GM12801 (cell line): ENCODE data around the gene IFT43.

ENCODE experiments used
- TF ChIP-seq, protein P1 (sequence below): IDR thresholded peaks from one replicate; pipeline ENCODE4 v1.5.1; 2011; ENCODE audit warnings: control low read depth; ENCODE audit not compliant: insufficient read length; ENCODE audit errors: extremely low read depth

Gene IFT43

DNA sequence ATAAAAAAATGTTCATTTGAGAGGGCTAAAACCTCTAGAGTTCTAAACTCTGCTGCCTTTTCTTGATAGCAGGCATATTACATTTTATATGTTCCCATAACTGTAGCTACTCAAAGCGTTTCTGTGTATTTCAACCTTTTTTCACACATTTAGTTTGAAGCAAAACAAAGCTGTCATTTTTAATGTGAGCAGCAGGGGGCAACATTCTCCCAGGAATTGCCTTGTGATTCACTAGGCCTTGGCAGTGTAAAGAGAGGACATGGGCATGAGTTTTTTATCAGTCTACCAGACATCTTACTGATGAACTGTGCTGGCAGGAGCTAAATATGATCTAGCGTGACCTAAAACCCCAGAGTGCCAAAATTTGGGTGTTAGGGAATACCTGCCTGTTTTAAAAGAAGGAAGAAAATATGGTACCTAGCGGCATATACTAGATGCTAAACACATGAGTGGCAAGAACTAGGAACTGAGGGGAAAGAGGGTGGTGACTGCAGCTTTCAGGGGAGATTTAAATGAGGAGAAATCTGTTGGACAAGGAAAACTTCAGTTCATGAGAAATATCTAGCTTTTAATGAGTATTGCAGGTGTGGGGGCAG lies 65.3 kb downstream of the IFT43 start:
- TF ChIP-seq, protein P1, sequence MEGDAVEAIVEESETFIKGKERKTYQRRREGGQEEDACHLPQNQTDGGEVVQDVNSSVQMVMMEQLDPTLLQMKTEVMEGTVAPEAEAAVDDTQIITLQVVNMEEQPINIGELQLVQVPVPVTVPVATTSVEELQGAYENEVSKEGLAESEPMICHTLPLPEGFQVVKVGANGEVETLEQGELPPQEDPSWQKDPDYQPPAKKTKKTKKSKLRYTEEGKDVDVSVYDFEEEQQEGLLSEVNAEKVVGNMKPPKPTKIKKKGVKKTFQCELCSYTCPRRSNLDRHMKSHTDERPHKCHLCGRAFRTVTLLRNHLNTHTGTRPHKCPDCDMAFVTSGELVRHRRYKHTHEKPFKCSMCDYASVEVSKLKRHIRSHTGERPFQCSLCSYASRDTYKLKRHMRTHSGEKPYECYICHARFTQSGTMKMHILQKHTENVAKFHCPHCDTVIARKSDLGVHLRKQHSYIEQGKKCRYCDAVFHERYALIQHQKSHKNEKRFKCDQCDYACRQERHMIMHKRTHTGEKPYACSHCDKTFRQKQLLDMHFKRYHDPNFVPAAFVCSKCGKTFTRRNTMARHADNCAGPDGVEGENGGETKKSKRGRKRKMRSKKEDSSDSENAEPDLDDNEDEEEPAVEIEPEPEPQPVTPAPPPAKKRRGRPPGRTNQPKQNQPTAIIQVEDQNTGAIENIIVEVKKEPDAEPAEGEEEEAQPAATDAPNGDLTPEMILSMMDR, result no peak

DNA sequence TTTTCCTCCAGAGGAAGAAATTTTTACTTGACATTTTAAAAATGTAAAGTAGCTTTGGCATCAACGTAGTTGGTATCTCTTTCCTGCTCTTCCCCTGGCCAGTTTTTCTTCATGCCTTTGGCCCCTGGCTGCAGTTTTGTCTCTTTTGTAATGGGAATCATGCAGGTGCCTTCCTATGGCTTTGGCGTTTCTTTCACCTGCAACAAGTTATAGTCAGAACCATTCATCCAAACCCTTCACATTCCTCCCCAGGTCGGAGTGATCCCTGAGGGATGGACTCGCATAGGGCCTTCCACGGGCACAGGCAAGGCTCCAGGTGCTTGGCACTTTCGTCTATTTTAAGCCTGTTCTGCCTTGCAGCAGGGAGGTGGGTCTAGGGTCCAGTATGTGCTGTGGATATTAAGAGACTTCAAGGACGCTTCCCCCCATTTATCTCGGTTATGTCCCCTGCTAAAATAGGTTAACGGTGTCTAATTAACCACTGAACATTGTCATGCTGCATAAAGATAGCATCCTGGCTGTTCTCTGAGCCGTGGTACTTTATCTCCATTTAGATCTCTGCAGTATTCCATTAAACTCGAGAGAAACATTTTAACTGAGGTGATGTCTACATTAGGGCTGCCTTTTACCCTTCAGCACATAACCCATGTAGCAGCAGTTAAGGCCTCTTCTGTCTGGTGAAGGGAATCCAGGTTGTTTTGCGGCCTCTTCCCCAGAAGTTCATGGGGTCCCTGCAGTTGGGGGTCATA lies 66.3 kb downstream of the IFT43 start:
- TF ChIP-seq, protein P1, result no peak

DNA sequence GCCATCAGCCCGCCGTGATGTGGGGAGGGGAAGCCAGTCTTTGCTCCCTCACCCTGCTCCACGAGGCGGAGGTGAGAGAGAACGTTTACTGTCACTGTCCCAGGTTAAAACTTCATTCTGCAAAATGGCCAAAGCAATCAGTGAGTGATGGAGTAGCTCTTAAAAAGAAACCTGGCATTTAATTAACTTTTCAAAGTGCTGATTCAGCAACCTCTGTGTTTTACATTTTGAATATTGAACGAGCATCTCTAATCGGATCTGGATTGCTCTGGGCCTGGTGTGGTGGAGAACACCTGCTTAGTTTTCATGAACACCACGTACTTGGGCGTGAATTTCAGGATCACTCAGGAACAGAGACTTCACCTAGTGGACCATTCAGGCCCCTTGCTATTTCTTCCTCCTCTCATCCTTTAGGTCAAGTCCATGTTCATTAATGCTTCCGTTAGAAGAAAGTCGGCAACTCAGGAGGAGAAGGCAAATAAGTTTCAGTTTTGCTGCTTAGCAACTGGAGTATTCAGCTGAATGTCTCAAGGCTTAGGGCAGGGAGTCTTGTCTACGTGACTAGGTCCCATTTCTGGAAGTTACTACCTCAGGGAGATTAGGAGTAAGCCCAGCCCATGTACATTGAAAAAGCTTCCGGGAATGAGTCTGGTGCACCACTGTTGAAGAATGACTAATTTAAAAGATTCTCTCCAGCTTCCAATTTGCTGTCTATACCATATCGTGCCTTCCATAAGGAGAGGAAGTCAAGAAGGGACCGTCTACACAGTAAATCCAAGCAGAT lies 68.2 kb downstream of the IFT43 start:
- TF ChIP-seq, protein P1, result no peak

DNA sequence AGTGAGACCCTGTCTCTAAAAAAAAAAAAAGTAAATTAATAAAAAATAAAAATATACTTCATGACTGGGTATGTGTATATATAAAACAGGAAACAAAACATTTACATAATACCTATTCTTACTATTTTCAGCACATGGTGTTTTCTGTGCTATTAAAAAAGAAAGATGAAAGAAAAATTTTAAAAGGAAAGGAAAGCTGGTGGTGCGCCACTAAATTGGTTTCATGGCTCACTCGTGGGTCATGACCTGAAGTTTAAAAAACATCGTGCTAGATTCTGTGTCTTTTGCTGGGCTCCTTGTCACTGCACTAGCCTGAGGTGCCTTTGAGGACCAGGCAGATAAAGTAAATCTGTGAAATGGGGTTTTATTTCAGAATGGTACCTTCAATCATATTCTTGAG lies 69.8 kb downstream of the IFT43 start:
- TF ChIP-seq, protein P1, result no peak

DNA sequence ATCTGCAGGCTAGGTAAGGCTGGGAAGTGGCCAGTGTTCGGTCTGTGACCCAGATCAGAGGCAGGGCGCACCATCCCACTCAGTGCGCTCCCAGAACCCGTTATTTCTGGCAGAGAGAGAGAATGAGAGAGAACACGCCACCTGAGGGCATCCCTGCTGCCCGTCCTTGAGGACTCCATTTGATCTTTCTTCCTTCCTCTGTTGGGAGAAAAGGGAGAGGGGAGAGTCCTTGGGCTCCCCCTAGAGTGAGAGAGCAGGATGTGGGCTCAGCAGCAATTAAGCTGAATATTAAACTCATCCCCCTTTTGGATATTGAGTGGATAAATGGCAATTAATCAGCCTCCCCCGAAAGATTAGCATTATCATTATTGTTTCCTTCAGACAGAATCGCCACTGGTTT lies 70.6 kb downstream of the IFT43 start:
- TF ChIP-seq, protein P1, result no peak

DNA sequence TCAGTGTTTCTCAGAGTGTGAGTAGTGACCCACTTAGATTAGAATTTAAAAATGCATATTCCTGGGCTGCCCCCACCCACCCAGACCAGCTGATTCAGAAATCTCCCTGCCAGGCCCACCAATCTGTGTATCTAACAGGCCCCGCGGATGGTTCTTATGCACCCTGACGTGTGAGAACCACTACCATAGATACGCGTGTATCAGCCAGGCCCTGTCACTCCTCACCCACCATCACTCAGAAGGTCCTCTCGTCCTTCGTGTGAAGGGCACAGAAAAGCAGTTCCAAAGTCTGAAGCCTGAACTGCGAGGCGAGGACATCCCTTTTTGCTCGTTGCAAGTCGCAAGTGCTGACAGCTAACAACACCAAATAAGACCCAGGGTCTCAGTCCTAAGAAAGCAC lies 72.4 kb downstream of the IFT43 start:
- TF ChIP-seq, protein P1, result no peak

DNA sequence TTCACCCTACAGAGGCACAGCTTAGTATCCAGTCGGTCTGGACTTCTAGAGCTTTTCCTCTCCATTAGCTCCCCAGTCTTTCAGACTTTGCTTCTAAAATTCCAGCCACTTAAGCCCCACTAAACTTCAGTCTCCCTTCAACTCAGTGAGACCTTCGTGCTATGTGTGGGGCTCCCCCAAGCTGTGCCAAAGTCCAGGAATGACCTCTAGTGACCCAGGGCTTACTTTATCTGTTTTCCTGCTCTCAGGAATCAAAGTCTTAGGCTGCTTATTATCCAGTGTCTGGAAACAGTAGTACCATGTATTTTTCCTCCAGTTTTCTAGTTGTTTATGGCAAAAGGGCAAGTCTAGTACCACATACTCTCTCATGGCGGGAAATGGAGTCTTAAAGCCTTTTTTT lies 77.8 kb downstream of the IFT43 start:
- TF ChIP-seq, protein P1, result no peak
